ENCODE data around the gene PAPPA. TPM values are rescaled to one million over a fixed set of nuclear protein-coding genes. Genes with fewer than 3 reads are reported as not detected.

PAPPA gene
- total RNA-seq, 6 experiments from 2014 or later, result 0.07 to 0.50 (median 0.32) TPM

- Histone ChIP-seq H3K36me3 (no peaks in the 10 kb centered on the region), H3K9me3 (no peaks in the 10 kb centered on the region), H3K27ac (no peak overlapping the region), H3K4me1 (no peaks in the 10 kb centered on the region), H3K27me3 (no peaks in the 10 kb centered on the region), H3K4me3 (no peak overlapping the region)
- intact Hi-C loops (cut with DNase I), result no loop called here
- DNase-seq, result no peak
- TF ChIP-seq CTCF (IDR thresholded peaks at IDR 0.05) (no peak), POLR2A (IDR thresholded peaks at IDR 0.05) (no peak)
- WGBS (ENCODE audit: insufficient coverage, low coverage, low lambda C conversion rate, missing lambda C conversion rate), result 43% methylated on average over 3 of the region's 3 CpGs
- ATAC-seq, result no peak
These were observed 166.7 kb downstream of the PAPPA start for GRCh38 chr9:116320290-116320689.

GRCh38 chr9:116322521-116322920 is 168.9 kb downstream of the PAPPA start:
- DNase-seq (no peak), ATAC-seq (no peak)
- no peaks in the 10 kb centered on the region for H3K4me1 ChIP-seq
- no peaks in the 10 kb centered on the region for H3K36me3 ChIP-seq
- H3K27ac ChIP-seq, result no peak overlapping the region
- TF ChIP-seq CTCF (IDR thresholded peaks at IDR 0.05) (no peak), POLR2A (IDR thresholded peaks at IDR 0.05) (no peak)
- intact Hi-C loops (cut with DNase I), result no loop called here
- H3K9me3 ChIP-seq, result no peaks in the 10 kb centered on the region
- 77% methylated on average over 2 of the region's 2 CpGs for WGBS (ENCODE audit: insufficient coverage, low coverage, low lambda C conversion rate, missing lambda C conversion rate)
- no peak overlapping the region for H3K4me3 ChIP-seq
- no peaks in the 10 kb centered on the region for H3K27me3 ChIP-seq

- Histone ChIP-seq H3K27me3 (no peaks in the 10 kb centered on the region), H3K27ac (no peak overlapping the region), H3K9me3 (no peaks in the 10 kb centered on the region), H3K4me3 (no peak overlapping the region), H3K36me3 (no peaks in the 10 kb centered on the region), H3K4me1 (no peaks in the 10 kb centered on the region)
- no peak for TF ChIP-seq CTCF (IDR thresholded peaks at IDR 0.05)
- no peak for TF ChIP-seq POLR2A (IDR thresholded peaks at IDR 0.05)
- no peak for ATAC-seq
- WGBS (ENCODE audit: insufficient coverage, low coverage, low lambda C conversion rate, missing lambda C conversion rate), result 54% methylated on average over 5 of the region's 11 CpGs
- intact Hi-C loops (cut with DNase I), result no loop called here
- DNase-seq, result no peak
These were observed 169.4 kb downstream of the PAPPA start for GRCh38 chr9:116323012-116323411.

GRCh38 chr9:116323571-116323970 is 170.0 kb downstream of the PAPPA start:
- Histone ChIP-seq H3K27me3 (no peaks in the 10 kb centered on the region), H3K27ac (no peak overlapping the region), H3K9me3 (no peaks in the 10 kb centered on the region), H3K4me3 (no peak overlapping the region), H3K36me3 (no peaks in the 10 kb centered on the region), H3K4me1 (no peaks in the 10 kb centered on the region)
- intact Hi-C loops (cut with DNase I), result no loop called here
- TF ChIP-seq CTCF (IDR thresholded peaks at IDR 0.05) (no peak), POLR2A (IDR thresholded peaks at IDR 0.05) (no peak)
- DNase-seq (no peak), ATAC-seq (no peak)

GRCh38 chr9:116325924-116326323 is 172.3 kb downstream of the PAPPA start:
- H3K27me3 ChIP-seq, result no peaks in the 10 kb centered on the region
- TF ChIP-seq POLR2A (IDR thresholded peaks at IDR 0.05), result no peak
- TF ChIP-seq CTCF (IDR thresholded peaks at IDR 0.05), result no peak
- no peaks in the 10 kb centered on the region for H3K4me1 ChIP-seq
- no peak for DNase-seq
- no peak for ATAC-seq
- no peaks in the 10 kb centered on the region for H3K9me3 ChIP-seq
- no peak overlapping the region for H3K4me3 ChIP-seq
- no peaks in the 10 kb centered on the region for H3K36me3 ChIP-seq
- H3K27ac ChIP-seq, result no peak overlapping the region
- intact Hi-C loops (cut with DNase I), result no loop called here
